Kidney (tissue), 14 donors: Measurements from ENCODE around the gene RASA2. TPM values are rescaled to one million over a fixed set of nuclear protein-coding genes. Genes with fewer than 3 reads are reported as not detected.

Experiments
- DNase-seq, 5 donors: peaks; one replicate each; pipeline ENCODE4 v3.0.0-alpha.2; 2013 to 2020
- FAIRE-seq: peaks from 2 replicates; lab custom pipeline; 2012; peaks lifted over from hg19 to GRCh38; lab: Jason Lieb, UNC
- H3K27ac ChIP-seq, 2 donors: one replicate each; pipeline ENCODE4 v1.7.0; 2013; ENCODE audit warnings: low read depth in 2 of 2, low read length in 2 of 2, inconsistent platforms in 1 of 2
- H3K27me3 ChIP-seq: one replicate; pipeline ENCODE4 v1.7.1; 2013; ENCODE audit warnings: low read length, inconsistent platforms; ENCODE audit not compliant: control insufficient read depth, insufficient read depth
- H3K36me3 ChIP-seq, 3 donors: one replicate each; pipeline versions ENCODE4 v1.7.0 to v1.7.1; 2013; ENCODE audit warnings: low read length in 3 of 3, control low read depth in 1 of 3, inconsistent platforms in 1 of 3; ENCODE audit not compliant: insufficient read depth in 3 of 3, control insufficient read depth in 2 of 3
- H3K4me1 ChIP-seq, 3 donors: one replicate each; pipeline versions ENCODE4 v1.7.0 to v1.7.1; 2013; ENCODE audit warnings: low read length in 3 of 3, inconsistent platforms in 1 of 3, low read depth in 1 of 3; ENCODE audit not compliant: control insufficient read depth in 2 of 3, insufficient read depth in 2 of 3
- H3K4me3 ChIP-seq, 3 donors: one replicate each; pipeline versions ENCODE4 v1.7.0 to v1.8.1; 2013; ENCODE audit warnings: low read length in 3 of 3, control low read depth in 1 of 3, inconsistent platforms in 1 of 3
- H3K9ac ChIP-seq, 3 donors: one replicate each; pipeline versions ENCODE4 v1.7.0 to v1.7.1; 2013; ENCODE audit warnings: low read length in 3 of 3, control low read depth in 1 of 3, inconsistent platforms in 1 of 3
- H3K9me3 ChIP-seq, 3 donors: one replicate each; pipeline versions ENCODE4 v1.7.0 to v1.7.1; 2013; ENCODE audit warnings: low read length in 3 of 3, control low read depth in 1 of 3, inconsistent platforms in 1 of 3; ENCODE audit not compliant: control insufficient read depth in 2 of 3, insufficient read depth in 1 of 3
- intact Hi-C: fragments of 100-400 bp; cut with DNase I; formaldehyde crosslinking; loops from one replicate; pipeline ENCODE4 v1.11.1; 2022
- polyA plus RNA-seq: library from polyadenylated mRNA; stranded (reverse); fragments of 350-450 nt; fragmentation: Illumina TruSeq; extraction: RNeasy Lipid Tissue Mini Kit (QIAGEN cat#74804); gene quantifications from one replicate; pipeline ENCODE4 v1.2.3, GENCODE V29; 2014; ENCODE audit warnings: low read depth, low replicate concordance; ENCODE audit not compliant: insufficient read depth
- total RNA-seq: library from RNA; stranded (reverse); fragmentation: NEBNext Ultra II Directional; extraction: Animal tissue kit (Norgen Biotek cat#: 25700); gene quantifications from one replicate; pipeline ENCODE4 v1.2.1, GENCODE V29; 2021
- TF ChIP-seq, protein P1 (sequence below): IDR thresholded peaks from 3 replicates; pipeline ENCODE4 v1.5.1; 2012; ENCODE audit warnings: mild to moderate bottlenecking, moderate library complexity, borderline replicate concordance; ENCODE audit not compliant: insufficient read depth; ENCODE audit errors: extremely low read depth
- donor health status: control.
- donor health status: control.
- donor health status: control.
- donor health status: control.
- donor health status: control.
- donor health status: DM: yes; HTN: yes; CAD: no.
- donor health status: Normal renal cell carcinoma (clear cell type).

Gene RASA2
- total and polyA plus RNA-seq, 2 donors from 2014 or later = 2.2 to 29.8 TPM

GRCh38 chr3:141537856-141538255 is 51.0 kb downstream of the RASA2 start:
- intact Hi-C loops = no loop called here
- Histone ChIP-seq H3K4me1 (no peaks in the 10 kb centered on the region), H3K4me3 (no peak overlapping the region), H3K27me3 (no peaks in the 10 kb centered on the region), H3K27ac (no peak overlapping the region), H3K36me3 (peaks cover 0 to 6% (median 3%) of the 10 kb centered on the region in 3 donors), H3K9me3 (no peaks in the 10 kb centered on the region), H3K9ac (no peak overlapping the region)
- TF ChIP-seq, protein P1, sequence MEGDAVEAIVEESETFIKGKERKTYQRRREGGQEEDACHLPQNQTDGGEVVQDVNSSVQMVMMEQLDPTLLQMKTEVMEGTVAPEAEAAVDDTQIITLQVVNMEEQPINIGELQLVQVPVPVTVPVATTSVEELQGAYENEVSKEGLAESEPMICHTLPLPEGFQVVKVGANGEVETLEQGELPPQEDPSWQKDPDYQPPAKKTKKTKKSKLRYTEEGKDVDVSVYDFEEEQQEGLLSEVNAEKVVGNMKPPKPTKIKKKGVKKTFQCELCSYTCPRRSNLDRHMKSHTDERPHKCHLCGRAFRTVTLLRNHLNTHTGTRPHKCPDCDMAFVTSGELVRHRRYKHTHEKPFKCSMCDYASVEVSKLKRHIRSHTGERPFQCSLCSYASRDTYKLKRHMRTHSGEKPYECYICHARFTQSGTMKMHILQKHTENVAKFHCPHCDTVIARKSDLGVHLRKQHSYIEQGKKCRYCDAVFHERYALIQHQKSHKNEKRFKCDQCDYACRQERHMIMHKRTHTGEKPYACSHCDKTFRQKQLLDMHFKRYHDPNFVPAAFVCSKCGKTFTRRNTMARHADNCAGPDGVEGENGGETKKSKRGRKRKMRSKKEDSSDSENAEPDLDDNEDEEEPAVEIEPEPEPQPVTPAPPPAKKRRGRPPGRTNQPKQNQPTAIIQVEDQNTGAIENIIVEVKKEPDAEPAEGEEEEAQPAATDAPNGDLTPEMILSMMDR = no peak
- no peak for FAIRE-seq
- no peak for DNase-seq

- DNase-seq (no peak), FAIRE-seq (no peak)
- Histone ChIP-seq H3K36me3 (peaks cover 0 to 6% (median 5%) of the 10 kb centered on the region in 3 donors), H3K9me3 (peaks cover 0 to 3% (median 0%) of the 10 kb centered on the region in 3 donors), H3K27me3 (no peaks in the 10 kb centered on the region), H3K4me1 (no peaks in the 10 kb centered on the region), H3K9ac (no peak overlapping the region), H3K27ac (no peak overlapping the region), H3K4me3 (no peak overlapping the region)
- TF ChIP-seq, protein P1 = no peak
- intact Hi-C loops = no loop called here
Measured at GRCh38 chr3:141538568-141539240, 51.9 kb downstream of the RASA2 start.

DNA sequence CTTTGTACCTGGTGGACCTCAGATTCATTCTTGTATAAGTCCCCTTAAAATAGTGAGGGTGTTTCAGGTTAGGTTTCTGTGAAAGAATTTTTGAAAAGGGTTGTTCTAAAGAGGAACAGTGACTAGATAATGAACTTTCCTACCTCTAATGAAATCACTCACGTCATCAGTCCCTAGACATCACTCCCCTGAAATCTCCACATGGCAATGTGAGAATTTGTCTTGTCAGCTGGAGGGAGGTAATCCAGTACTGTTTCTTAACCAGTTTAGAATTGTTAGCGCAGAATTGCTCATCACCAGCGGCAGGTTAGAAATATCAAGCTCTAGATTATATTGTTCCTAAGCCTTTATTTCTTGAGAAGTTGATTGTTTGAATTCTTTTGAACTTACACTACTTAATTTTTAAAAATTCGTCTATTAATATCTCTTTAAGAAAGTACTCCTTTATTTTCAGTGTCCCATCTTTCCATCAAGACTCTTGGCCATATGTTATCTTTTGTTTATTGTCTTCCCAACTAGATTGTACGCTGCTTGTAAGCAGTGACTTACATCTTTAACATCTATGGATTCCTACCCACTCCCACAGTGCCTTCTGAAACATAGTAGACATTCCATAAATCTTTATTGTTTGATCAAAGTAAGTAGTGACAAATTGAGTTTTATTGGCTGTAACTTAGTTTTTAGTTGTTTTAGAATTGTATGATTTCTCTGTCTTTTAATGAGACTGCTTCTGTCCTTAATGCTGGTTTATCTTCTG is 52.8 kb downstream of the RASA2 start:
- H3K9ac ChIP-seq = no peak overlapping the region
- no peaks in the 10 kb centered on the region for H3K27me3 ChIP-seq
- intact Hi-C loops = no loop called here
- no peak overlapping the region for H3K4me3 ChIP-seq
- no peak overlapping the region for H3K27ac ChIP-seq
- H3K36me3 ChIP-seq = peaks cover 0 to 6% (median 5%) of the 10 kb centered on the region in 3 donors
- DNase-seq (no peak), FAIRE-seq (no peak)
- TF ChIP-seq, protein P1 = no peak
- no peaks in the 10 kb centered on the region for H3K4me1 ChIP-seq
- peaks cover 0 to 3% (median 0%) of the 10 kb centered on the region in 3 donors for H3K9me3 ChIP-seq
